ENCODE data around the gene ZBTB7A.

Gene ZBTB7A

DNA sequence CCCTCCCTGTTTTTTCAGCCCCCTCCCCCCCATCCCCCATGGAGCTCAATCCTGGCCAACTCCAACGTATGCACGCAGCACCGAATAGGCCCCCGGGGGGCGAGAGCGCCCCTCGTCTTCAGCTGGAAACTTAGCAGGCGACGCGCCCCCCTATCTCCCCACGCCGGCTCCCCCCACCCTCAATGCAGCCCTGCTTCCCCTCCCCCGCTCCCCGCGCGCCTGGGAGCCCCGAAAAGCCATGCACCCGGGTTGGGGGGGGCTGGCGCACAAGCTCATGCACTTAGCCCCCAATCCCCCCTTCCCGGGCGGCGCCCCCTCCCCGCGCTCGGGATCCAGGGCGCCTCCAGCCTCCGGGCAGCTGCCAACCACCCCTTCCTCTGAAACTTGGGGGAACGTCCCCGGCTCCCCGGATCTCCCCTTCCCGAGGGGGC lies 508 bp downstream of the ZBTB7A start:
- no peak for FAIRE-seq

GRCh38 chr19:4065430-4066175 lies 1.1 kb downstream of the ZBTB7A start:
- FAIRE-seq = no peak

GRCh38 chr19:4064496-4065260 lies 2.0 kb downstream of the ZBTB7A start:
- no peak for FAIRE-seq

DNA sequence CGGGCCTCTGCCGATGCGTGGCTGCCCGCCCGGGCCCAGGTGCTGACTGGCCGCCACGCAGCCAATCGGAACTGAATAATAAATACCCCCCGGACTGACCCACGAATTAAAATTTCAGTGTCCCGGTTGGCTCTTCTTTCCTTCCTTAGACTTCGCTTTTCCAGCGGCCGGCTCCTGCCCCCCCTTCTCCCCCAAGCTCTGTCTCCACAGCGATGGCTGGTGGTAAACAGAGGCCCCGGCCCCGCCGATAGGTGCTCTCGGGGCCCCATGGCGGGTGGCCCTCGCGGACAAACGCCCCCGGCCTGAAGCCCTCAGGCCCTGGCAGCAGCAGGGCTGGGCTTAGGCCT lies 2.6 kb downstream of the ZBTB7A start:
- FAIRE-seq = no peak

GRCh38 chr19:4063369-4064148 lies 3.1 kb downstream of the ZBTB7A start:
- no peak for FAIRE-seq

- FAIRE-seq = no peak
Measured at GRCh38 chr19:4062419-4063368, 4.0 kb downstream of the ZBTB7A start.

DNA sequence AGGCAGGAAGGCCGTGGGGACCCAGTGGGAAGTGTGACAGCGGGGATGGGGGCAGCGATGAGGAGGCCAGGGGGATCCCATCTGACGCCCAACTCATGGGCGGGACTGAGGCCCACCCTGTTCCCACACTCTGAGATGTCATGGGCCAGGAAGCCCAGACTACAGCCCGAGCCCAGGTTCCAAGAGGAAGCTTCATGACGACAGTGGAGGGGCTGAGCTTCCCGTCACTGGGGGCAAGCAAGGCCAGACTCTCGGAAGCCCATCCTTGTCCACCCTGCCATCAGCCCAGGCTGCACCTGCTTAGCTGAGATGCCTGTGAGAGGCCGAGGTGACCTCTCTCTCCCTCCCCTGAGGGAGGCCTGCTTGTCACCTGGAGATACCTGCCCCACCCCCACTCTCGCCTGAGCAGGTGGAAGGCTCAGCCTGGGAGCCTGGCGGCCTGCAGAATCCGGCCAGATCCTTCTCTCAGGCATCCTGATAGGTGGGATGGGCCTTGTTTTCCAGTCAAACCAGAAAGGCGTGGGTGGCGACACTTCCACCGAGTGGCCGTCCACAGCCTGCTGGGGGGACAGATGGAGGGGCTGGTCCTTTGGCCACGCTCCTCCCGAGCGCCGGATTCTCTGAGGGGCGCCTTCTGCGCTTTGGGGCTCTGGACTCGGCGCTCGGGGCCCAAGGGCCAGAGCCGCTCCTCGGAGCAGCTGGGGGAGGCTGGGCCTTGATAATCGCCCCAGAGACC lies 4.8 kb downstream of the ZBTB7A start:
- FAIRE-seq = no peak

DNA sequence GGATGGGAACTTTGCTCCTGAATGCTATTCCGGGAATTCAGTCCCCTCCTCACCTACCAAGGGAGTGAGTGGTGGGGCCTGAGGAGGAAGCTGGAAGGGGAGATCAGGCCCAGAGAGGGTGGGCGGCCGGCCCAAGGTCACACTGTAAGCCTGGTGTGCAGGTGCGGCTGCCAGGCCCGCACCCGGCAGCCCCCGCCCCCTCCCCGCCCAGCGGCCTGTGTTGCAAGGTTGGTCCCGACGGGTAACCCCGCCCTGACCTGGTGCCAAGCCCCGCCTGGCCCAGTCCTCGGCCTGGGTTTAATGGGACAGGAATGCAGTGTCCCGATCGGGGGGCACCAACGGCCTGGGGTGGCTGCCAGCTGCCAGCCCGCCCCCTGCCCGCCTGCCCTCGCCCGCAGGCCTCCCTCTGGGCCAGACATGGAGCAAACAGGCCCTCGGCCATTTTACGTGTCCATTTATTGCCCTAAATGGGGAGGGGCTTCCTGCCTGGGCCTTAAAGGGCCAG lies 5.5 kb downstream of the ZBTB7A start:
- no peak for FAIRE-seq

GRCh38 chr19:4060621-4061177 lies 6.0 kb downstream of the ZBTB7A start:
- no peak for FAIRE-seq

- no peak for FAIRE-seq
Measured at GRCh38 chr19:4059891-4060620, 6.6 kb downstream of the ZBTB7A start.

DNA sequence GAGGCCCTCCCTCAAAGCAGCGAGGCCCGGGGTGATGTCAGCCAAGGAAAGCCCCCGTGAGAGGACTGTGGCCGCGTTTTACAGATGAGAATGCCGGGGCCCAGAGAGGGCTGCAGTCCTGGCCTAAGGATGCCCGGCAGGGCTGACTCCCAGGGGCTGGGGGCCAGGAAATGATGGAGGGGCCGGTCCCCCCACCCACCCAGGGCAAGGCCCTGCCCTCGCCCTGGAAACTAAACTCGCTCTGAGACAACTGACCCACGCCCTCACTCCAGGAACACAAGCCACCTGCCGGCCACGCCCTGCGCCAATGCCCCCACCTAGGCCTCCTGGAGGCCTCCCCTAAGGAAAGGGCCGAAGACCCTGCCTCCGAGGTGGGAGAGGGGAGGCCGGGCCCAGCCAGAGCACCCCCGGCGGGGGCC lies 7.2 kb downstream of the ZBTB7A start:
- FAIRE-seq = no peak

DNA sequence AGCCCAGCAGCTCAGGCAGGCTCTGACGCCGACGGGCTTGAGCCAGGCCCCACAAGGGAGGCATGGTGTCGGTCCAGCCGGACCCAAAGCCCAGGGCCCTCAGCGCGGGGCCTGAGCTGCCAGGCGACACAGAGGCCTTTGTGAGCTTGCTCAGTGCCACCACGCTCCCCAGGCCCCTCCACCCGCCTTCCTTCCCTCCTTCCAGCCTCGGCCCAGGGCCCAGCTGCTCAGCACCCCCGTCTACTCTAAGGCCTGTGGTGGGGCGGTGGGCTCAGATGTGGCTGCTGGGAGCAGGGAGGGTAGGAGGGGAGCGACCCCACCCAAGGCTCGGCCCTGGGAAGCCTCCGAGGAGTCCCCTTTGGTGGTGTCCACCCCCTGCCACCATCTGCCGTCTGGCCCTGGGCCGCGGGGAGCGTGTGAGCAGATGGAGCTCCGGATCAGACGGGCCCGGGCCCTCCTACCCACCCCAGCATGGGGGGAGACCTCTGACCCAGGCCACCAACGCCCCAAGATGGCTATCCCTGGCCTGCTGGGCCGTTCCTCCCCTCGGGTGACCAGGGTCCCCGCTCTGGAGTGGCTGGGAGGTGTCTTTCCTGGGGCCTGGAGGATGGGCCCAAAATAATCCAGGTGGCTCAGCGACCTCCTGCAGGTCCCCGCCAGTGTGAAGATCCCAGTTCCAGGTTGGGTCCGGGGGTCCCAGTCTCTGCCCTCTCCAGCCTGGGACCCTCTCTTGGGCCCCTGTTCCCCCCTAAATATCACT lies 7.8 kb downstream of the ZBTB7A start:
- FAIRE-seq = no peak

GRCh38 chr19:4057931-4058692 lies 8.6 kb downstream of the ZBTB7A start:
- no peak for FAIRE-seq

- no peak for FAIRE-seq
Measured at GRCh38 chr19:4055209-4055552, 11.5 kb downstream of the ZBTB7A start.

DNA sequence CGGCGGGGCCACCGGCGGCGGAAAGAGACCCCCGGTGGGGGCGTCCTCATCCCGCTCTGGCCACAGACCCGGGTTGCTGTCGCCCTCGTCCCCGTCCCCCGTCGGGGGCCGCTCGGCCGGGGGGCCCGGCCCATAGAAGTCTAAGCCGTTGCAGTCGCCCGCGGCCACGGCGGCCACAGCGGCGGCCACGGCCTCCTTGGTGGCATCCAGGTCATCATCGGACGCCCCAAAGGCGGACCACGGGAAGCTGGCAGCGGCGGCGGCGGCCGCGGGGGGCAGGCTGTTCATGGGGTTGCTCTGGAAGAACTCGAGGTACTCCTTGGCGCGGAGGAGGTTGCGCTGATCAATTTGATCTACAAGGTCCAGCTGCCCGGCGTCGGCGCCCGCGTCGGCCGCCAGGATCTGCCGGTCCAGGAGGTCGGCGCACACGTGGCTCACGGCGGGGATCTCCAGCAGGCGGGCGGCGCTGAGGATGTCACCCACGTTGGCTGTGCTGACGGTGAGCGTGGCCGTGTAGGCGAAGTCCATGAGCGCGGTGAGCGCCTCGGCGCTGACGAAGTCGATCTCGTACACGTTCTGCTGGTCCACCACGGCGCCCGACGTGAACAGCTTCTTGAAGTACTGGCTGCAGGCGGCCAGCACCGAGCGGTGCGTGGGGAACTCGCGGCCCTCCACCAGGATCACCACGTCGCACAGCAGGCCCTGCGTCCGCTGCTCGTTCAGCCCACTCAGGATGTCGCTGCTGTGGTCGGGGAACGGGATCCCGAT lies 12.1 kb downstream of the ZBTB7A start:
- no peak for FAIRE-seq

DNA sequence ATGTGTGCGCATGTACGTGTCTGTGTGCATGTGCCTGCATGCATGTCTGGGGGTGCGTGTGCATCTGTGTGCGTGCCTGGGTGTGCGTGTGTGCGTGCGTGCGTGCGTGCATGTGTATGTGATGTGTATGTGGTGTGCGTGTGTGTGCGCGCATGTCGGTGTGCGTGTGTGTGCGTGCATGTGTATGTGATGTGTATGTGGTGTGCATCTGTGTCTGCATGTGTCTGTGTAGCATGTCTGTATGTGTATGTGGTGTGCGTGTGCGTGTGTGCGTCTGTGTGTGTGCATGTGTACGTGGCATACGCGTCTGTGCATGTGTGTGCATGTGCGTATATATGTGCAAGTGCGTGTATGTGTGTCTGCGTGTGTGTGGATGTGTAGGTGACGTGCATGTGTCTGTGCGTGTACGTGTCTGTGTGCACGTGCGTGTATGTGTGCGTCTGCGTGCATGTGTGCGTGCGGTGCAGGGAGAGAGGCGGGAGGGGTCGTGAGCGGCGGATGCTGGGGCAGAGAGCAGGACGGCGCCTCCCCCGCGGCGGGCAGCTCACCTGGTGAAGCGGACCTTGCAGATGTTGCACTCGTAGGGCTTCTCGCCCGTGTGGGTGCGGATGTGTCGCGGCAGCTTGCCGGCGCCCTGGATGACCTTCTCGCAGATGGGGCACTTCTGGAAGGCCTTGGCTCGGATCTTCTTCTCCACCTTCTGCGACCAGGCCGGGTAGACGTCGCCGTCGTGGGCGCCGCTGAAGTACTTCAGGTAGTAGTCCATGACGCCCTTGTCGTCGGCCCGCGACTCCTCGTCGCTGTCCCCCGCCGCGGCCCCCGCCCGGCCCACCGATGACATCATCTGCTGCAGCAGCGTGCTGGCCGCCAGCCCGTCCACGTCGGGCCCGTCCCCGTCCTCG lies 13.0 kb downstream of the ZBTB7A start:
- FAIRE-seq = no peak

DNA sequence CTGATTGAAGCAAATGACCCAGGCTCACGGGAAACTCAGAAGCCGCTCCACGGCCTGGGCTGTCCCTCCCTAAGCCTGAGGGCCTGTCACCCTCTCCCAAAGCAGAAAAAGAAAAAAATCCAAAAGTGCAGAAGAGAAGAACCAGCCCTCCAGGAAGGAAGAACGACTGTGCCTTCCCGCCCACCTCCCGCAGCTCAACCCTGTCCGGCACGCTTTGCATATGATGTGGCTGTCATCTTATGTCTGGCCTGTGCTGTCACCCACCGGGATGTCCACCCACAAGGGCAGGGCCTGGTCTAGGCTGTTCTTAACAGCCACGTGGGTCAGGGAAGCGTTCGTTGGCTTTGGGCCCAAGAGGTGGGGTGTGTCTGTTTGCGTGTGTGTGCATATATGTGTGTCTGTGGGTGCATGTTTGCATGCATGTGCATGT lies 13.7 kb downstream of the ZBTB7A start:
- no peak for FAIRE-seq
